LNCaP clone FGC (cell line): ENCODE results near the gene AKR7A2.
A peak's percentile ranks its signal among the peaks of the same experiment; 100 is the strongest.
"Not testable (repeated sequence)": the region's sequence is repeated elsewhere in the genome, so short reads cannot be mapped to it uniquely, and the experiment has no call there.

Source experiments
- DNase-seq: peaks from one replicate; pipeline ENCODE4 v3.0.0-alpha.2; 2011; ENCODE audit warnings: low read depth
- H3K4me3 ChIP-seq: 2 replicates; pipeline ENCODE4 v1.5.1; 2011; ENCODE audit warnings: mild to moderate bottlenecking, low read depth, low read length, control low read depth
- CTCF ChIP-seq: IDR thresholded peaks from 2 replicates; pipeline ENCODE4 v1.5.1; 2012; ENCODE audit warnings: mild to moderate bottlenecking; ENCODE audit not compliant: control insufficient read depth, insufficient read depth; ENCODE audit errors: extremely low read depth

Gene AKR7A2

GRCh38 chr1:19272064-19272463, 39.9 kb downstream of the AKR7A2 start:
- TF ChIP-seq CTCF, result no peak
- no peak for DNase-seq
- no peak overlapping the region for H3K4me3 ChIP-seq

- not testable (repeated sequence) for H3K4me3 ChIP-seq, DNase-seq
These were observed 41.6 kb downstream of the AKR7A2 start for GRCh38 chr1:19270343-19270730.

GRCh38 chr1:19269427-19270342, 42.3 kb downstream of the AKR7A2 start:
- 0 out of 2 replicates have a peak, but pooled peaks have one; percentile 3 for TF ChIP-seq CTCF
- H3K4me3 ChIP-seq, DNase-seq: not testable (repeated sequence)

- DNase-seq, result no peak
- no peak overlapping the region for H3K4me3 ChIP-seq
- no peak for TF ChIP-seq CTCF
These were observed 43.5 kb downstream of the AKR7A2 start for GRCh38 chr1:19268445-19268844.

- DNase-seq, result no peak
- no peak for TF ChIP-seq CTCF
- no peak overlapping the region for H3K4me3 ChIP-seq
These were observed 49.2 kb downstream of the AKR7A2 start for GRCh38 chr1:19262744-19263143.

- no peak for TF ChIP-seq CTCF
- DNase-seq, result no peak
- no peak overlapping the region for H3K4me3 ChIP-seq
These were observed 49.9 kb downstream of the AKR7A2 start for GRCh38 chr1:19262047-19262446.

- no peak for TF ChIP-seq CTCF
- DNase-seq, result no peak
These were observed 51.5 kb downstream of the AKR7A2 start for GRCh38 chr1:19260211-19261138.

More at GRCh38 chr1:19260211-19261138, 51.5 kb downstream of the AKR7A2 start:
- H3K4me3 ChIP-seq, result no peak overlapping the region
